Activated T-cell treated with anti-CD3 and anti-CD28 coated beads, Interleukin-2, amount 50 U/mL, for 4 hours (primary cell): Measurements from ENCODE around the gene FBXO42. TPM values are rescaled to one million over a fixed set of nuclear protein-coding genes. Genes with fewer than 3 reads are reported as not detected.
A peak's percentile ranks its signal among the peaks of the same experiment; 100 is the strongest.

Source experiments
- ATAC-seq, 2 donors: fragments of 200-7000 bp; cut with Tn5 transposase; one replicate each; pipeline ENCODE4 v1.10.0; 2021
- DNase-seq: peaks from one replicate; pipeline ENCODE4 v3.0.0-alpha.2; 2020
- H3K27me3 Mint-ChIP-seq: one replicate; pipeline ENCODE4 v1.8.0; 2021; ENCODE audit warnings: low read depth, mixed read lengths
- H3K36me3 Mint-ChIP-seq: one replicate; pipeline ENCODE4 v1.8.0; 2022; ENCODE audit warnings: mixed read lengths; ENCODE audit not compliant: insufficient read depth
- H3K4me1 Mint-ChIP-seq: one replicate; pipeline ENCODE4 v1.8.0; 2021; ENCODE audit warnings: low read depth, mixed read lengths
- H3K4me3 Mint-ChIP-seq: one replicate; pipeline ENCODE4 v1.8.0; 2021; ENCODE audit warnings: mild to moderate bottlenecking, moderate library complexity, mixed read lengths
- H3K9me3 Mint-ChIP-seq: one replicate; pipeline ENCODE4 v1.8.0; 2021; ENCODE audit warnings: mixed read lengths
- total RNA-seq, 3 donors: library from RNA; stranded (reverse); gene quantifications; one replicate each; pipeline ENCODE4 v1.2.1, GENCODE V29; 2021

FBXO42 gene
- total RNA-seq, 3 donors from 2014 or later: 12.4 to 14.3 (median 13.4) TPM

- DNase-seq (no peak), ATAC-seq (no peak)
- Mint-ChIP-seq H3K27me3 (no peaks in the 10 kb centered on the region), H3K9me3 (no peaks in the 10 kb centered on the region), H3K4me3 (no peak overlapping the region), H3K4me1 (peaks cover 17% of the 10 kb centered on the region), H3K36me3 (no peaks in the 10 kb centered on the region)
Measured at GRCh38 chr1:16241221-16241708, 111.0 kb downstream of the FBXO42 start.

DNA sequence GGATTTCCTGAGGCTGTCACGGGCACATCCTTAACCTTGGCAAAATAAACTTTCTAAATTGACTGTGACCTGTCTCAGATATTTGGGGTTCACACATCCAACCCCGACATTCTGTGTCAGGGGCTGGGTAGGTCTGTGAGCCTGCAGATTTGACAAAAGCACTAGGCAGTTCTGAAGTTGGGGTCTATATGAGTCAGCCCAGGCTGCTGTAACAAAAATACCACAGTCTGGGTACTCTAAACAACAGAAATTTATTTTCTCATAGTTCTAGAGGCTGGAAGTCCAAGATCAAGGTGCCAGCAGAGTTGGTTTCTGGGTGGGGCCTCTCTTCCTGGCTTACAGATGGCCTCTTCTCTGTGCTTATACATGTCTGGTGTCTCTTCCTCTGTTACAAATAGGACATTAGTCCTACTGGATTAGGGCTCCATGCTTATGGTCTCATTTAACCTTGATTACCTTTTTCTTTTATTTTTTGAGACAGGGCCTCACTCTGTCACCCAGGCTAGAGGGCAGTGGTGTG lies 112.2 kb downstream of the FBXO42 start:
- Mint-ChIP-seq H3K9me3 (no peaks in the 10 kb centered on the region), H3K27me3 (no peaks in the 10 kb centered on the region), H3K4me1 (peaks cover 25% of the 10 kb centered on the region), H3K36me3 (no peaks in the 10 kb centered on the region), H3K4me3 (no peak overlapping the region)
- ATAC-seq (no peak), DNase-seq (no peak)

DNA sequence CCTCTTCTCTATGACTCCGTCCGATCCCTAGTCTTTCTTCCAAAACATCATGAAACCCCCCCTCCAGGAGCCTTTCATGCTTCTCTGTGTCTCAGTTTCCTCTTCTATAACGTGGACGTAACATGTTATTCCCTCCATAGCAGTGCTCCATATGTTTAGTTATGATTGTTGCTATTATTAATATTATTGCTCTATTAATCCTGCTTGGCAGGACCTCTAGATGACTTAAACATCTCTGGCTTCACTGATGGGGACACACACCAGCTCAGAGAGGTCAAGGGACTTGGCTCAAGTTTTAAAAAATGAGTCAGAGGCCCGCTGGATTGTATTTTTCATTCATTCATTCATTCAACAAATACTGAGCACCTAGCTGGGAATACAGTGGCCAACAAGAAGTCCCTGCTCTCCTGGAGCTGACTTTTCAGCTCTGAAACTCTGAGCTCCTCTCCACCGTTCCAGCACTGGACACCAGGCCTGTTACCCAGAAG lies 114.9 kb downstream of the FBXO42 start:
- peaks cover 23% of the 10 kb centered on the region for H3K4me1 Mint-ChIP-seq
- no peak for ATAC-seq
- H3K27me3 Mint-ChIP-seq: no peaks in the 10 kb centered on the region
- no peaks in the 10 kb centered on the region for H3K9me3 Mint-ChIP-seq
- no peak for DNase-seq
- H3K36me3 Mint-ChIP-seq: peaks cover 4% of the 10 kb centered on the region
- peak overlapping the region; percentile 86 for H3K4me3 Mint-ChIP-seq

GRCh38 chr1:16236511-16237342 lies 115.6 kb downstream of the FBXO42 start, which contains the start of gene CPLANE2:
Gene CPLANE2 (minus strand): TSS chr1:16237183. CDS start chr1:16236742, 441 bp downstream.
- Mint-ChIP-seq H3K9me3 (no peaks in the 10 kb centered on the region), H3K27me3 (no peaks in the 10 kb centered on the region), H3K4me1 (peaks cover 23% of the 10 kb centered on the region), H3K4me3 (peak within 1 kb of the TSS; percentile 86), H3K36me3 (peaks cover 4% of the 10 kb centered on the region)
- ATAC-seq (peak; percentile 86 to 87), DNase-seq (peak; percentile 96)

DNA sequence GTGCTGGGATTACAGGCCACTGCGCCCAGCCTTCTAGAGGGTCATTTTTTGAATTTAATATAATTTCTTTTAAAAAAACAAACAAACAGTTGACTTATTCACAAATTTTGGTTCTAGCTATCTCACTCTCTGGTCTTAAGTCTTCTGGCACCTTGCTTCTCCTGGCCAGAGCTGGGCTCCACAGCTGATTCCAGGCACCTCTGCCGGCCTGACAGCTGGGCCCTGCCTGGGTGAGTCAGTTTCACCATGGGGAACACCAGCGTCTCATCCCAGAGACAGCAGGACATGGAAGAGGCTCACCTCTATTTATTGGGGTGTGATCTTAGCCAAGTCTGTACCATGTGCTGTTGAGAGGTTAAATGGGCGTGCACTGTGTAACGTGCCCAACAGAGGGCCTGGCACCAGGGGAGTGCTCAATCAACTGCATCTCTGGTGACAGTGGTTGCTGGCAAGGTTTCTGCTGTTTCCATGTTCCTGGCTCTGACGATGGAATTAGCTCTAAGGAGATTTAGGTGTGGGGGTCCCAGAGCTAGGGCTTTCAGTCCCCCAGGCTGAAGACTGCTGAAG lies 116.3 kb downstream of the FBXO42 start:
- Mint-ChIP-seq H3K4me3 (peak overlapping the region; percentile 86), H3K9me3 (no peaks in the 10 kb centered on the region), H3K27me3 (no peaks in the 10 kb centered on the region), H3K4me1 (peaks cover 23% of the 10 kb centered on the region), H3K36me3 (peaks cover 4% of the 10 kb centered on the region)
- peak; percentile 71 to 73 for ATAC-seq
- peak; percentile 45 for DNase-seq

- peaks cover 4% of the 10 kb centered on the region for H3K36me3 Mint-ChIP-seq
- H3K9me3 Mint-ChIP-seq: no peaks in the 10 kb centered on the region
- H3K27me3 Mint-ChIP-seq: no peaks in the 10 kb centered on the region
- no peak overlapping the region for H3K4me3 Mint-ChIP-seq
- no peak for DNase-seq
- ATAC-seq: no peak
- peaks cover 23% of the 10 kb centered on the region for H3K4me1 Mint-ChIP-seq
Measured at GRCh38 chr1:16235347-16235746, 116.9 kb downstream of the FBXO42 start.

GRCh38 chr1:16233431-16233830 lies 118.8 kb downstream of the FBXO42 start:
- peaks cover 4% of the 10 kb centered on the region for H3K36me3 Mint-ChIP-seq
- H3K27me3 Mint-ChIP-seq: peaks cover 5% of the 10 kb centered on the region
- ATAC-seq: no peak
- peaks cover 25% of the 10 kb centered on the region for H3K4me1 Mint-ChIP-seq
- H3K9me3 Mint-ChIP-seq: no peaks in the 10 kb centered on the region
- H3K4me3 Mint-ChIP-seq: no peak overlapping the region
- DNase-seq: no peak

- DNase-seq (no peak), ATAC-seq (no peak)
- no peaks in the 10 kb centered on the region for H3K9me3 Mint-ChIP-seq
- peaks cover 4% of the 10 kb centered on the region for H3K36me3 Mint-ChIP-seq
- H3K27me3 Mint-ChIP-seq: peaks cover 16% of the 10 kb centered on the region
- H3K4me3 Mint-ChIP-seq: no peak overlapping the region
- peaks cover 22% of the 10 kb centered on the region for H3K4me1 Mint-ChIP-seq
Measured at GRCh38 chr1:16232316-16232710, 120.0 kb downstream of the FBXO42 start.

- Mint-ChIP-seq H3K4me1 (peaks cover 20% of the 10 kb centered on the region), H3K4me3 (no peak overlapping the region)
- no peak for ATAC-seq
Measured at GRCh38 chr1:16231331-16232315, 120.7 kb downstream of the FBXO42 start.

DNA sequence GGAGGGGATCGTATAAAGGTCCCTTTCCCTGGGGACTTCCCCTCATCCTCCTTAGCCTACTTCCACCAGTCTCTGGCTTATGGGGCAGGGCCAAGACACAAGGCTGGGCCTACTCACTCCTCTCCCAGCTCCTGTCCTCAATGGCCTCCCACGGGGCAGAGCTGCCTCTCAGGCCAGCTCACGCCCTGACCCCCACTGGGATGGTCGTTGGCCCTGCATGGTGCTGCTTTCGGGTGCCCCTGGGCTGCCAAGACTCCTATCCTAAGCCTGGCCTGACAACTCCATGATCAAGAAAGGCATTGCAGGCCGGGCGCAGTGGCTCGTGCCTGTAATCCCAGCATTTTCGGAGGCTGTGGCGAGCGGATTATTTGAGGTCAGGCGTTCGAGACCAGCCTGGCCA lies 121.5 kb downstream of the FBXO42 start:
- Mint-ChIP-seq H3K36me3 (peaks cover 4% of the 10 kb centered on the region), H3K4me3 (no peak overlapping the region), H3K27me3 (peaks cover 29% of the 10 kb centered on the region), H3K9me3 (no peaks in the 10 kb centered on the region), H3K4me1 (peaks cover 13% of the 10 kb centered on the region)
- no peak for DNase-seq
- no peak for ATAC-seq

More at GRCh38 chr1:16231331-16232315, 120.7 kb downstream of the FBXO42 start:
- peaks cover 20% of the 10 kb centered on the region for H3K27me3 Mint-ChIP-seq
- H3K9me3 Mint-ChIP-seq: no peaks in the 10 kb centered on the region
- H3K36me3 Mint-ChIP-seq: peaks cover 4% of the 10 kb centered on the region
- DNase-seq: no peak

DNA sequence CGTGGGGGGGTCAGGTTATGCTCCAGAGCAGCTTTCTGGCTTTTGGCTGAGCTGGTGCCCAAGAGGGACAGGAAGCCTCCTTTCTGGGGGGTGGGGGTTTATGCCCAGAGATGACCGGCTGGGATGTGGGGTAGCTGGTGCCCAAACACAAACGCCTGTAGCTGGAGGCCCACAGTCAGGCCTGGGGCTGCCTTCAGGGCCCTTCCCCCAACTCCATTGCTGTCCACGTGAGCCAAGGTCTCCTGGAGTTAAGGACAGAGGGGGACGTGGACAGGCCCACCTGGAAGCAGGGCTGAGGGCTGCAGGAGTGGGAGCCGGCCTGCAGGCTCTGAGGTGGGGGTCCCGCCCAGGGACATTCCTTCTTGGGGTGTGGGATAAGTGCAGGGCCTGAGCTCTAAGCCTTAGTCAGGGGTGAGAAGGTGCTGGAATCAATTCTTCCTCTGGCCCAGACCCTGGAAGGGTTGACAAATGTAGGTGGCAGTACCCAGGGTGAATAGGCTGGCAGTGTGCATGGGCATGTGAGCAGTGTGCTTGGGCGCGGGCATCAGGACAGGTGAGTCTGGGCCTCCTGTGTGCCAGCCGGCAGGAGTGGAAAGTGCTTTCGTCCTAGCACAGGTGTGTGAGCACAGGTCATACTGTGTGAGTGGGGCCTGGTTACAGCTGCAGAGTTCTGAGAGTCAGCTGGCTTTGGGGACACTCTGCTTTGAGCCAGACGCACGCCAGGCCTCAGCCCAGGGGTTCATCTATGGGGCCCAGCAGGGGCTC lies 122.1 kb downstream of the FBXO42 start:
- Mint-ChIP-seq H3K27me3 (peaks cover 30% of the 10 kb centered on the region), H3K36me3 (peaks cover 4% of the 10 kb centered on the region), H3K4me1 (peaks cover 10% of the 10 kb centered on the region), H3K9me3 (no peaks in the 10 kb centered on the region), H3K4me3 (no peak overlapping the region)
- no peak for DNase-seq
- ATAC-seq: no peak

DNA sequence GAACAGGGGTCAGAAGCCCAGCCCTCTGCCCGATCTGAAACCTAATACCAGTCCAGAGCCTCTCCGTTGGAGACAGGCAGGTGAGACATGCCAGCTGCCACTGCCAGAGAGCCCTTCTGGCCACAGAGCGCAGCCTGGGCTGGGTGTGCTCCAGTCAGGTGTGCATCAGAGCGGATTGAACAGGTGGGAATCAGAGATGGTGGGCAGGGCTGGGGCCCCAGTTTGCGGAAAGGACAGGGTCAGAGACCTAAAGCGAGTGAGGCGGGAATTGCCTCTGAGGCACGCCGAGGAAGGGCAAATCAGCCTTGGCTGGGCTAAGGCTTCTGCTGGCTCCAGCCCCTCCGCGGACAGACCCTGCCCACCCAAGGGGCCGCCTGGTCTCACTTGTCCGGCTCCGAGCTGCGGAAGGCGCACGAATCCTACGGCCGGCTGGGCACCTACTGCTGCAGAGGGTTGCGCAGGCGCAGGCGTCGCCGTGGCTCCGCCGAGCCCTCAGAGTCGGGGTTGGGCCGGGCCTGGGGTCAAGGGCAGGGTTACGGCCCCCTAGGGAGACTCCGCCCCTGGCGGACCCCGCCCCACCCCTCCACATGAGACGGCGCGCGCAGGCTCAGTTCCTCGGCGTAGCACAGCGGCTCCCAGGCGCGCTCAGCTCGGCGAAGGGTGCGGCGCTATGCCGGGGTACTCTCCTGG lies 125.6 kb downstream of the FBXO42 start:
- Mint-ChIP-seq H3K4me3 (no peak overlapping the region), H3K27me3 (peaks cover 32% of the 10 kb centered on the region), H3K9me3 (no peaks in the 10 kb centered on the region), H3K4me1 (peaks cover 8% of the 10 kb centered on the region), H3K36me3 (no peaks in the 10 kb centered on the region)
- DNase-seq (no peak), ATAC-seq (no peak)

- peaks cover 32% of the 10 kb centered on the region for H3K27me3 Mint-ChIP-seq
- H3K4me3 Mint-ChIP-seq: no peak overlapping the region
- no peaks in the 10 kb centered on the region for H3K9me3 Mint-ChIP-seq
- H3K4me1 Mint-ChIP-seq: peaks cover 8% of the 10 kb centered on the region
- DNase-seq (no peak), ATAC-seq (no peak)
- H3K36me3 Mint-ChIP-seq: no peaks in the 10 kb centered on the region
Measured at GRCh38 chr1:16226129-16226489, 126.2 kb downstream of the FBXO42 start.
